WERI-Rb-1 (cell line): Measurements from ENCODE around the gene R3HDM2.

Source experiments
- DNase-seq: peaks from one replicate; pipeline ENCODE4 v3.0.0-alpha.2; 2020
- H3K27ac ChIP-seq: fragments of 250-450 bp; sonication (Bioruptor Pico); 2 replicates; pipeline ENCODE4 v1.5.1; 2020; ENCODE audit warnings: mild to moderate bottlenecking, moderate library complexity
- H3K27me3 ChIP-seq: fragments of 250-450 bp; sonication (Bioruptor Pico); 2 replicates; pipeline ENCODE4 v1.5.1; 2021; ENCODE audit warnings: mild to moderate bottlenecking, low read depth, moderate library complexity; ENCODE audit not compliant: insufficient read depth, severe bottlenecking
- H3K36me3 ChIP-seq: fragments of 250-450 bp; sonication (Bioruptor Pico); 2 replicates; pipeline ENCODE4 v1.5.1; 2020; ENCODE audit warnings: mild to moderate bottlenecking, moderate library complexity
- H3K4me3 ChIP-seq: 2 replicates; pipeline ENCODE4 v1.5.1; 2011; ENCODE audit warnings: low read depth, mild to moderate bottlenecking, control low read depth, low read length
- H3K9me3 ChIP-seq: fragments of 250-450 bp; sonication (Bioruptor Pico); 2 replicates; pipeline ENCODE4 v1.5.1; 2021; ENCODE audit warnings: mild to moderate bottlenecking, moderate library complexity; ENCODE audit not compliant: severe bottlenecking
- CTCF ChIP-seq: IDR thresholded peaks from 2 replicates; pipeline ENCODE4 v1.5.1; 2011; ENCODE audit warnings: low read depth, mild to moderate bottlenecking, control low read depth, inconsistent platforms, low read length

Gene R3HDM2

GRCh38 chr12:57476162-57476992 lies 45.5 kb upstream of the R3HDM2 start:
- no peak overlapping the region for H3K27ac ChIP-seq
- H3K36me3 ChIP-seq, result peaks cover 5% of the 10 kb centered on the region
- H3K27me3 ChIP-seq, result no peaks in the 10 kb centered on the region
- no peak for DNase-seq
- H3K9me3 ChIP-seq, result no peaks in the 10 kb centered on the region
- no peak overlapping the region for H3K4me3 ChIP-seq
- TF ChIP-seq CTCF, result no peak

- Histone ChIP-seq H3K27me3 (no peaks in the 10 kb centered on the region), H3K9me3 (no peaks in the 10 kb centered on the region), H3K4me3 (no peak overlapping the region), H3K27ac (no peak overlapping the region), H3K36me3 (peaks cover 5% of the 10 kb centered on the region)
- no peak for DNase-seq
- TF ChIP-seq CTCF, result no peak
Measured at GRCh38 chr12:57475271-57476161, 44.7 kb upstream of the R3HDM2 start.

GRCh38 chr12:57474862-57475261 lies 44.0 kb upstream of the R3HDM2 start:
- H3K36me3 ChIP-seq, result peaks cover 5% of the 10 kb centered on the region
- no peaks in the 10 kb centered on the region for H3K27me3 ChIP-seq
- no peak overlapping the region for H3K4me3 ChIP-seq

GRCh38 chr12:57474430-57474829 lies 43.6 kb upstream of the R3HDM2 start:
- Histone ChIP-seq H3K9me3 (no peaks in the 10 kb centered on the region), H3K27me3 (no peaks in the 10 kb centered on the region), H3K4me3 (no peak overlapping the region), H3K27ac (no peak overlapping the region), H3K36me3 (peaks cover 5% of the 10 kb centered on the region)
- DNase-seq, result no peak
- TF ChIP-seq CTCF, result no peak

More at GRCh38 chr12:57474862-57475261, 44.0 kb upstream of the R3HDM2 start:
- TF ChIP-seq CTCF, result no peak
- no peak overlapping the region for H3K27ac ChIP-seq
- H3K9me3 ChIP-seq, result no peaks in the 10 kb centered on the region
- no peak for DNase-seq

- no peak for TF ChIP-seq CTCF
- no peaks in the 10 kb centered on the region for H3K9me3 ChIP-seq
- peaks cover 8% of the 10 kb centered on the region for H3K36me3 ChIP-seq
- no peaks in the 10 kb centered on the region for H3K27me3 ChIP-seq
- no peak overlapping the region for H3K4me3 ChIP-seq
- no peak overlapping the region for H3K27ac ChIP-seq
- DNase-seq, result no peak
Measured at GRCh38 chr12:57473886-57474285, 43.0 kb upstream of the R3HDM2 start.
